GM12872 (cell line): ENCODE measurements around the gene GADD45A.

Source experiments
- TF ChIP-seq, protein P1 (sequence below): IDR thresholded peaks from 3 replicates; pipeline ENCODE4 v1.5.1; 2011; ENCODE audit warnings: low read depth, mild to moderate bottlenecking, low read length, moderate library complexity; ENCODE audit not compliant: insufficient read depth

Gene GADD45A

DNA sequence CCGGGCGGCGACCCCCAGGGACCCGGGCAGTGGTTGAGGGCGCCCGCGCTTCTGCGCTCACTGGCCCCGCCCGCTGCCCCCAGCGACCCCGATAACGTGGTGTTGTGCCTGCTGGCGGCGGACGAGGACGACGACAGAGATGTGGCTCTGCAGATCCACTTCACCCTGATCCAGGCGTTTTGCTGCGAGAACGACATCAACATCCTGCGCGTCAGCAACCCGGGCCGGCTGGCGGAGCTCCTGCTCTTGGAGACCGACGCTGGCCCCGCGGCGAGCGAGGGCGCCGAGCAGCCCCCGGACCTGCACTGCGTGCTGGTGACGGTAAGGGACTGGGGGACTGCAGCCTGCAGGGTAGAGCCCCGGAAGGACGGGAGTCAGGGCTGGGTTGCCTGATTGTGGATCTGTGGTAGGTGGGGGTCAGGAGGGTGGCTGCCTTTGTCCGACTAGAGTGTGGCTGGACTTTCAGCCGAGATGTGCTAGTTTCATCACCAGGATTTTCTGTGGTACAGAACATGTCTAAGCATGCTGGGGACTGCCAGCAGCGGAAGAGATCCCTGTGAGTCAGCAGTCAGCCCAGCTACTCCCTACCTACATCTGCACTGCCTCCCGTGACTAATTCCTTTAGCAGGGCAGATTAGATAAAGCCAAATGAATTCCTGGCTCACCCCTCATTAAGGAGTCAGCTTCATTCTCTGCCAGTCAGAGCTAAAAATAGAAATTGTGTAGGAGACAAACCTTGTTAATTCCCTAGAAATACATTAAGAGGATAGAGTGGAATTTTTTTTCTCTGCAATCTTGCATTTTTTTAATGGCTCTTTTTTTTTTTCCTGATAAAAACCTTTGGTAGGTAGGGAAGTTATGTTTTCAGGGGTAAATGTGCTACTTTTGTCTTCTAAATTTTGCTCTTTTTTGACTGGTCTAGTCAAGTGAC is 1.5 kb downstream of the GADD45A start:
- TF ChIP-seq, protein P1, sequence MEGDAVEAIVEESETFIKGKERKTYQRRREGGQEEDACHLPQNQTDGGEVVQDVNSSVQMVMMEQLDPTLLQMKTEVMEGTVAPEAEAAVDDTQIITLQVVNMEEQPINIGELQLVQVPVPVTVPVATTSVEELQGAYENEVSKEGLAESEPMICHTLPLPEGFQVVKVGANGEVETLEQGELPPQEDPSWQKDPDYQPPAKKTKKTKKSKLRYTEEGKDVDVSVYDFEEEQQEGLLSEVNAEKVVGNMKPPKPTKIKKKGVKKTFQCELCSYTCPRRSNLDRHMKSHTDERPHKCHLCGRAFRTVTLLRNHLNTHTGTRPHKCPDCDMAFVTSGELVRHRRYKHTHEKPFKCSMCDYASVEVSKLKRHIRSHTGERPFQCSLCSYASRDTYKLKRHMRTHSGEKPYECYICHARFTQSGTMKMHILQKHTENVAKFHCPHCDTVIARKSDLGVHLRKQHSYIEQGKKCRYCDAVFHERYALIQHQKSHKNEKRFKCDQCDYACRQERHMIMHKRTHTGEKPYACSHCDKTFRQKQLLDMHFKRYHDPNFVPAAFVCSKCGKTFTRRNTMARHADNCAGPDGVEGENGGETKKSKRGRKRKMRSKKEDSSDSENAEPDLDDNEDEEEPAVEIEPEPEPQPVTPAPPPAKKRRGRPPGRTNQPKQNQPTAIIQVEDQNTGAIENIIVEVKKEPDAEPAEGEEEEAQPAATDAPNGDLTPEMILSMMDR = no peak

- TF ChIP-seq, protein P1 = no peak
Measured at GRCh38 chr1:67687198-67687545, 2.2 kb downstream of the GADD45A start.

DNA sequence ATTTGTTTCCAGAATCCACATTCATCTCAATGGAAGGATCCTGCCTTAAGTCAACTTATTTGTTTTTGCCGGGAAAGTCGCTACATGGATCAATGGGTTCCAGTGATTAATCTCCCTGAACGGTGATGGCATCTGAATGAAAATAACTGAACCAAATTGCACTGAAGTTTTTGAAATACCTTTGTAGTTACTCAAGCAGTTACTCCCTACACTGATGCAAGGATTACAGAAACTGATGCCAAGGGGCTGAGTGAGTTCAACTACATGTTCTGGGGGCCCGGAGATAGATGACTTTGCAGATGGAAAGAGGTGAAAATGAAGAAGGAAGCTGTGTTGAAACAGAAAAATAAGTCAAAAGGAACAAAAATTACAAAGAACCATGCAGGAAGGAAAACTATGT is 2.6 kb downstream of the GADD45A start:
- TF ChIP-seq, protein P1 = no peak

GRCh38 chr1:67688526-67689219 is 3.7 kb downstream of the GADD45A start:
- TF ChIP-seq, protein P1 = no peak

DNA sequence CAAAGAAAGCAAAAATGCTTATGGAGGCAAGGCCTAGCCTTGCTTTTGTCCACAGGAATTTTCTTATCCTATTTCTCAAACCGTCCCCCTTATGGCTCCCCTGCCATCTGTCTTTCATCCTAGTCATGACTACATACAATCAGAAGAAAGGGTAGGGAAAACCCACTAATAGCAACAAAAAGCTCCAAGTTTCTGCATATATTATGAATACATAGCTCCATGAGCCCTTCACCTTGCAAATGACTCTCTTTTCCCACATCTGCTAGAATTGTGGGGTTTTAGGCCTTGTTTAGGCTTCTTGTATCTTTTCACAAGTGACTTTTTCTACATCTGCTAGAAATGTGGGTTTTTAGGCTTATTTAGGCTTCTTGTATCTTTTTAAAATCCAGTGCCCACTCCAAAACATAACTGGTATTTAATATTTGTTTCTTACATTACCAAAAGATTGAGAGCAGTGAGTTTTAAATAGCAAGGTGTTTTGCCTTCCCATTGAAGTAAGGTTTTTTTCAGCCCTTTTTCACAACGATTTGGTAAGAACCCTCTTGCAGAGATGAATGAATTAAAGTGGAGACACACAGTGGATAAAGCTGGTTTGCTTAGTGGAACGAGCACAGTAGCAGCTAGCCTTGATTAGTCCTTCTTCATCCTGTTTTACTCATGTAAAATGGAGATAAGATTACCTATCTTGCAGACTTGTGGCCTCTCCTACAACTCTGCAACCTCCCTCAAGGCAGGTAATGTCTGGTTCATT is 4.4 kb downstream of the GADD45A start:
- TF ChIP-seq, protein P1 = no peak

- TF ChIP-seq, protein P1 = no peak
Measured at GRCh38 chr1:67690018-67690363, 5.0 kb downstream of the GADD45A start.

- TF ChIP-seq, protein P1 = no peak
Measured at GRCh38 chr1:67690411-67690810, 5.4 kb downstream of the GADD45A start.
